Left renal pelvis (tissue), 4 donors: ENCODE measurements around the gene ENTR1. TPM values are rescaled to one million over a fixed set of nuclear protein-coding genes. Genes with fewer than 3 reads are reported as not detected.
"Not testable (repeated sequence)": the region's sequence is repeated elsewhere in the genome, so short reads cannot be mapped to it uniquely, and the experiment has no call there.

ENCODE experiments used
- DNase-seq, 4 donors: peaks; one replicate each; pipeline ENCODE4 v3.0.0-alpha.2; 2013; ENCODE audit warnings: low read depth in 4 of 4, low spot score in 3 of 4
- polyA plus RNA-seq, 4 donors: library from polyadenylated mRNA; unstranded; fragments of 120-200 nt; gene quantifications; one replicate each; pipeline ENCODE4 v1.2.1, GENCODE V29; 2013; ENCODE audit not compliant: insufficient read length in 4 of 4

The ENTR1 gene
- polyA plus RNA-seq, 4 donors = 42.1 to 61.4 (median 46.4) TPM

DNA sequence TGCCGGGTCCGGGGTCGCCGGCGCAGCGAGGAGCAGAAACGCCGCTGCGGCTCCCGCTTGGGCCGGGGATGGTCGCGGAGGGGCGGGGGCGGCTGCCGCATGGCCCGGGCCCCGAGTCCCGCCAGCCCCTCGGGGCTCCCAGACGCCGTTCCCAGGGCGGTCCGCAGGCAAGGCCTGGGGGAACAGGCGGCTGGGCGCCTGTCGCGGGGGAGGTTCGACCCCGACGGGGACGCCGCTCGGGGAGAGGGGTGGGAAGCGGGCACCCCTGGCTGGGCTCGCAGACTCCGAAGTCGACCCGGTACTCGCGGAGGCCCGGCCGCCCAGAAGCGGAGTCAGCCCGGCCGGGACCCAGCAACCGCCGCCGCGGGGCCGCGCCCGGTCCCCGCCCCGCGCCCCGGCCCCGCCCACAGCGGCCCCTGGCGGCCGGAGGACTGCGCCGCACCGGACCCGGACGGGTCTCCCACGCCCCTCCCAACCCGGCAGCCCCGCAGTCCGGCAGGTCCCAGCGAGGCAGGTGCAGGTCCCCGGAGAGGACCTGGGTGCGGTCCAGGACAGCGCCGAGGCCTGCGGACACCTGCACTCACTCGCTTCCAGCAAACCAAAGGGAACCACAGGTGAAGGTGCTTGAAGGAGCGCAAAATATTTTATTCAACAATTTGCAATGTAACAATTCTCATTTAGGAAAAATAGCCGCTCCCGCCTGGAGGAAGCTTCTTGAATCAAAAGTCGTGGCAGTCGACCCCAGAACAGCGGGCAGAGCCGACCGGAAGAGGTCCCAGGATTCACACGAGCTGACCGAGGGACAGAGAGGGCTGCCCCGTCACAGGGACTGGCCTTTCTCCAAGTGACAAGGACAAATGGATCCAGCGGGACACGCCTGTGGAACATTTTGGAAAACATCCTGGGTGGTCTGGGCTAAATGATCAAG, 29.3 kb upstream of the ENTR1 start, which contains the start of gene INPP5E:
Gene INPP5E, minus strand, starts transcription at position 365 of the 928 bp plus-strand sequence. CDS start 426 bp downstream, outside the sequence.
- DNase-seq = peak; percentile 19 to 57 (median 47)

DNA sequence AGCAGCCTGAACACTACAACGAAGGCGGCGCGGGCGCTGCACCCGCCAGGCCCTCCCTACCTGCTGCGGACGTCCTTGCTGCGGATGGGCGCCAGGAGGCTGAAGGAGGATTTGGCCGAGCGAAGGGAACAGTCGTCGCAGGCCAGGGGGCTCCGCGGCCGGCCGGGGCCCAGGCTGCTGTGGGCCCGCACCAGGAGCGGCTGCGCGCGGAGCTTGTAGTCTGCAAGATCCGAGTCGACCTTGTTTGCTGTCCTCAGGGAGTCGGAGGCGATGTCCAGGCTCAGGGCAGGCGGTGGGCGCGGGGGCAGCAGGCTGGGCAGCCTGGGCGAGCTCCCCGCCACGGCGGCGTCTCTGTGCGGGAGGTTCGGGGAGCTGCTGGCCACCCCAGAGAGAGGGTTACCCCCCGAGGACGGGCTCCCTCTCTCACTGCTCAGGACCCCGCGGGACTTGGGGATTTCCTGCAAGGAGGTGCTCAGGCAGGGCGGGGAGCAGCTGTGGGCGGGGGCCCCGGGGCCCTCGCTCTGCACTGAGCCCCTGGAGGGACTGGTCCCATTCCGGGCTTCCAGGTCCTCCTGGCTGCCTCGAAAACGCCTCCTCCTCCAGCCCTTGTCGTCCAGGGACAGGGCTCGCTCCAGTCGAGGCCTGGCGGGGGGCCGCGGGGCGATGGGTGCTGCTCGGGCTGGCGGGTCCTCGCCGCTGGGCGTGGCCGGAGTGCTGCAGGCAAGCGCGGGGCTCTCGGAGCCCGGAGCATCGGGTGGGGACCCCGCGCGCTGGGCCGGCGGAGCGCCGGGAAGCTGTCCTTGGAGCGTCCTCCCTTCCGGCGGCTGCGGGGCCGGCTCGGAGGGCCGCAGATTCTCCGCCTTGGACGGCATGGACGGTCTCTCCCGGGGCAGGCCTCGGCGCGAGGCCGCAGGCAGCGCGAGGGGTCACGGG, 28.4 kb upstream of the ENTR1 start:
- no peak for DNase-seq

DNA sequence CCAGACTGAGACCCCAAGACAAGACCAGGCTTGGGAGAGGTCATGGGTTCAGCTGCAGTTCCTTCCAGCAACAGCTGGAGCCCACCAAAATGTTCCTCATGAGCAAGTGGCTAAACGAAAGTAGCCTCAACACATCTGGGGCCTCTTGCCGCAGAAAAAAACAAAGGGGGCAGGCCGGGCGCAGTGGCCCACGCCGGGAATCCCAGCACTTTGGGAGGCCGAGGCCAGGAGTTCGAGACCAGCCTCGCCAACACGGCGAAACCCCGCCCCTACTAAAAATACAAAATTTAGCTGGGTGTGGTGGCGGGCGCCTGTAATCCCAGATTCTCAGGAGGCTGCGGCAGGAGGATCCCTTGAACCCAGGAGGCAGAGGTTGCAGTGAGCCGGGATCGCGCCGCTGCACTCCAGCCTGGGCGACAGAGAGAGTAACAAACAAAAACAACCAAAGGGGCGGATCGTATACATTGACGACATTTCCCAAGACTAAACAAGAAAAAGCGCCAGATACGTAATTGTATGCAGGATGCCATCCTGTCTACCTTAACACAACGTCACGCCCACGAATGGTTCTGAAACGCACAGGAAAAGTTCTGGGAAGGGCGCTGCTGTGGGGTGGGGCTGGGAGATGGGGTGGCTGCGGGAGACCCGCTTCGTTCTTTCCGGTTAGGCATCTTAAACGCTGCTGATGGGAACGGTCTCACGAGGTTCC, 27.6 kb upstream of the ENTR1 start:
- DNase-seq = no peak

DNA sequence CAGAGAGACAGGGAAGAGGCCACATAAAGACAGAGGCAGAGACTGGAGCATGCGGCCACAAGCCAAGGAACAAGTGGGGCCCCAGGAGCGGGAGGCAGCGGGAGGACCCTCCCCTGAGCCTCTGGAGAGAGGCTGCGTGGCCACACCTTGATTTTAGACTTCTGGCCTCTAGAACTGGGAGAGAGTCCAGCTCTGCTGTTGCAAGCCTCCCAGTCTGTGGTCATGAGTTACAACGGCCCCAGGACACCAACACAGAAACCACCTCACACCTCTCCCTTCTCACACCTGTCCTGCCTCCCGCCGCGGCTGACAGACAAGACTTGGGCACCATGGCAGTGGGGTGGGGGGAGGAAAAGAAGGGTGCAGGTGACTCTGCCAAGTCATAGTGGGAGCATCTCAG, 27.0 kb upstream of the ENTR1 start:
- no peak for DNase-seq

DNA sequence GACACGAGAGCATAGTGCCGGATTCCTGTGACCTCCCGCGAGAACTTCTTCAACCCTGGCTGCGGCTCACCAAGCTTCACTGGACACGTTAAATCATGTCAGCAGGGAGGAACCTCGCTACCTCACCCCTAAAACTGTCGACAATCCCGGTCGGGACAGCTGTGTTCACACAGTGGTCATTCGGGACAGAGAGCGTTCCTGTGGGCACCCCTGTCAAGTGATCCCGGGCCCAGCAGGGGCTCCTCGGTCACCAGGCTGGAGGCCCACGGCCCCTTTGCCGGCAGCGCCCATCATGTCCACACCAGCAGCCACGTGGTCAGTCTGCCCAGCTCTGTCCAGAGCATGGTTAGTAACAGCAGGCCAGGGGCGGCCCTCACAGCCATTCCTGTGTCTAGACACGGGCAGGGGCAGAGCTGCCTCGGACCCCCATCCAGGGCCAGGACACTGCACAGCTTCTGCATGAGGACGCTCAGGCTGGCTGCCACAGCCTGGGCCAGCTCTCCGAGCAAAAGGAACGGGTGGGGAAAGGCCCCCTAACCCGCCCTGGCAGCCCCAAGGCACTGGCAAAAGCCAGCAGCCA, 25.7 kb upstream of the ENTR1 start:
- DNase-seq = no peak

DNA sequence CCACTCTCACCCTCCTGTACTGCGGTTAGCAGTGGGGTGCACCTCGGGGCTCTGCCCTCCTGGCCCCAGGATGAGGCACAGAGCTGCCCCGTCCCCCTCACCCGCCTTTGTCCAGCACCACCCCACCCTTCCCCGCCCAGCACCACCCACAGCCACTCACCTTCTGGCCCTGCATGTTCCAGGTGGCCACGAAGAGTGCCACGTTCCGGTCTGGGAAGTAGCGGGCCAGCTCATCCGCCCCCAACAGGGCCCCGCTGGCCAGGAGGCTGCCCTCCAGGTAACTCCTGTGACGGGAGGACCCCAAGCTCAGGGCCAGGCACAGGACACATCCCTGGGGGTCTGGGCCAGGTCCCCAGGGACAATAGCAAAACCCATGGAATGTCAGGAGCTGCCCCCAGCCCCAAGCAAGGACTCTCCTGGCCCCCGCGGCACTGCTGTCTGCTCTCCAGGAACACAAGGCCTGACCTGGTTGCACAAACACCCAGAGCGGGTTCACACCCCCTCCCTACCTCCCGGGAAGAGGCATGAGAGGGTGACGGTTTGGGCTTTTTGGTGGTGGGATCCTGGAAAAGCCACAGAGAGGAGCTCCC, 24.3 kb upstream of the ENTR1 start:
- DNase-seq = no peak

DNA sequence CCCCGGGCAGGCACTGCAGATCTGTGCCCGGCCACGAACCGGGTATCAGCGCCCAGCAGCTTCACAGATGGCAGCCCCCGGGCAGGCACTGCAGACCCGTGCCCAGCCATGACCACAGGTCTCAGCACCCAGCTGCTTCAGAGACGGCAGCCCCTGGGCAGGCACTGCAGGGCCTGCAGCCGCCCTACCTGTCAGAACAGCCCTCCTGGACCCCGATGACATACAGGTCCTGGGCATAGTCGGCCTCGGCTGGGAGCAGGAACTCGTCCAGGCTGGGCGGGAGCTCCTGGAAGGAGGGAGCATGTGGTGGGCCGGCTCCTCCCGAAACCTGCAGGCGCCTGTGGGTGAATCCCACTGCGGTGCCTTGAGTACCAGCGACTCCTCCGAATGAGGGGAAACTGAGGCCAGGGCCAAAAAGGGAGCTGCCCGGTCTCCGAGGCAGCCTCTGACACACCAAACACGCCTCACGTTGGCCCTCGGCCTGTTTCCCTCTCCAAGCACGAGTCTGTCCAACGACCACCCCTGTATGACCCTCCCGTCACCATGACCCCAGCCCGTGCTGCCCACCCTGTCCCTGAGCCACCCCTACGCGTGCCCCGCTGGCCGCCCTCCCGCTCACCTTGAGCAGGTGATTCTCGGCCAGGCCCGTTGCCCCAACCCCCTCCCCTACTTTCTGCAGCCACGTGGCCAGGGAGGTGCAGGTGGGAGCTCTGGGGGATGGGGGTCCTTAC, 23.6 kb upstream of the ENTR1 start:
- DNase-seq = no peak

DNA sequence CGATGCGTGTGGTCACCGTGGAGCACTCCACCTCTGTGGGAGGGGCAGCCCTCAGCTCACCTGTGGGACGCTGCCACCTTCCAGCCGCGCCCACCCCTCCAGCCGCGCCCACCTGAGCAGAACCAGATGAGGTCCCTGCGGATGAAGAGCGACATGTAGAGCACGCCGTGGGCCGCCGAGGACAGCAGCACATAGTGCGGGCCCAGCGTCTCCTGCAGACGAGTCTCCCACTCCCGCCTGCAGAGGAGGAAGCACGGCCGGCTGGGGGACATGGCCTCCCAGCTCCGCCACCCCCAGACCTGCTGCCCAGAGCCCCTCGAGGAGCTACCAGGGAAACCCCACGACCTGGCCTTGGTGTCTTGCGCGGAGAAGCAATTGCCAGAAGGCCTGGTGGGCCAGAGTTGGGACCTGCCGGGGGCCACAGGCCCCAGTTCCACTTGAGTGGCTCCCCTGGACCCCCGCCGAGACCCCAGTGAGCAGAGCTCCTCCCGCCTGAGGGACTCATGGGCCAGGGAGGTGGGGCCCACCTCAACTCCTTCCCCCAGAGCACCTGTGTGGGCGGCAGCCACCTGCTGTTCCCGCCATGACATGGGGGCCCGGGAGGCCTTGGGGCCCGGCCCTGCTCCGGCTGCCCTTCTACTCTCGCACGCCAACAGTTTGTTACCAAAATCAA, 22.8 kb upstream of the ENTR1 start:
- no peak for DNase-seq

DNA sequence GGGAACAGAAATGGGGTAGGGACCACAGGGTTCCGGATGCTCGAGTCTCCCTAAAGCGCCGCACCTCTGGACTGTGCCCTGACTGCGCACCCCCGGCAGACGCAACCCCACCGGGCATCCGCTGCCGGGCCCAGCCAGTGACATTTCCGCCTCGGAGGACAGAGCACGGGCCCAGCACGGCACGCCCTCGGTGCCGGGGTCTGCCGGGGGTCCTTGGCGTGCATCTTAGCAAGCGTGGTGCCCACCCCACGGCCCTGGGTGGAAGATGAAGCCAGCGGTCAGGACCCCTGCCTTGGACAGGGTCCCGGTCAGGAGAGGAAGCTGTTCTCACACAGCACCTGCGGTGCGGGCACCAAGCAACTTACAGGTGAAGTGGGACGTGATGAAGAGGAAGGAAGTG, 22.2 kb upstream of the ENTR1 start:
- no peak for DNase-seq

DNA sequence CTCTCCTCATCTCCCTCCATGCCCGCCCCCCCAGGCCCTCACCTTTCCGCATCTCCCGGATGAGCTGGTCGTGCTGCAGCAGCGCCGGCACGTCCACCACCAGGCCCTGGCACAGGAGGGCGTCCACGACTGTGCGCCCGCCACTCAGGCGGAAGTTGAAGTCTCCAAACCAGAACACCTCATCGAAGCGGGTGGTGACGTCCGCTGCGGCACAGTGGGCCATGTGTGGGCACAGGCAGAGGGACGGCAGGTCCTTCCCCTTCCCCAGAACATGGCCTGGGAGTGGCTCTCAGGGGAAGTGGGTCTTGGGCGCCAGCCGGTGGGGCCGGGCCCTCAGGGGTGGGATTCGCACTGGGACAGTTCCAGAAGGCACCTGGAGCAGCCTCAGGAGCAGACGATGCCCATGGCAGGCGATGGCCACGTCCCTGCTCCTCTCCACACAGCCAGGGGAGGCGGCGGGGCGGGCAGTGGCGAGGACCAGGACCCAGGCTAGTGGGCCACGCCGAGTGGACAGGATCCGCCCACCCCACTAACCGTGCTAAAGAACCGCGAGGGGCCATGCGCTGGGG, 21.5 kb upstream of the ENTR1 start:
- DNase-seq = no peak

DNA sequence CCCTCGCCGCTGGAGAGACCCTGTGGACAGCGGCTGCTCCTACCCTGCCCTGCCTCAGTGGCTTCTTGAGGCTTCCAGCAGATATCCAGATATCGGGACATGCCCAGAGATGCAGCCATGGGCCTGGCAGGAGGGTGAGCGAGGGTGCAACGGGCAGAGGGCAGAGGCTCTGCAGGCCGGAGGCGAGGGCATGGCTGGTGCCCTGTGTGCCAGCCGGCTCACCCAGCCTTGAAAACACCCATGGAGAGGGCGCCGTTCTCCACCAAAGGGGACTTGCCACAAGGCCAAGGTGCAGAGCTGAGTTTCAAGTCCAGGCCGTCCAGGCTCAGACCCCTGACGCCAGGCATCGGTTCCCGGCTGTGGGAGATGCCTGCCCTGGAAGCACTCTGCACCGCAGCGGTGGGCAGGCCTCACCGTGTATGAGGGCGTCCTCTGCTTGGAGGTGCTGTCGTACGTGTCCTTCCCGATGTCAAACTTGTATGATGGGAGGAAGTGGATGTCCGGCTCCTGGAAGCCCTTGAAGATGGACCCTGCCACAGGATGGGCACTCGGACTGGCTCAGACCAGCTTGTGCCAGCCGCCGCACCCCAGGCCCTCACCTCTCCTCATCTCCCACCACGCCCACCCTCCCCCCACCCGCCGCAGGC, 20.3 kb upstream of the ENTR1 start:
- no peak for DNase-seq

DNA sequence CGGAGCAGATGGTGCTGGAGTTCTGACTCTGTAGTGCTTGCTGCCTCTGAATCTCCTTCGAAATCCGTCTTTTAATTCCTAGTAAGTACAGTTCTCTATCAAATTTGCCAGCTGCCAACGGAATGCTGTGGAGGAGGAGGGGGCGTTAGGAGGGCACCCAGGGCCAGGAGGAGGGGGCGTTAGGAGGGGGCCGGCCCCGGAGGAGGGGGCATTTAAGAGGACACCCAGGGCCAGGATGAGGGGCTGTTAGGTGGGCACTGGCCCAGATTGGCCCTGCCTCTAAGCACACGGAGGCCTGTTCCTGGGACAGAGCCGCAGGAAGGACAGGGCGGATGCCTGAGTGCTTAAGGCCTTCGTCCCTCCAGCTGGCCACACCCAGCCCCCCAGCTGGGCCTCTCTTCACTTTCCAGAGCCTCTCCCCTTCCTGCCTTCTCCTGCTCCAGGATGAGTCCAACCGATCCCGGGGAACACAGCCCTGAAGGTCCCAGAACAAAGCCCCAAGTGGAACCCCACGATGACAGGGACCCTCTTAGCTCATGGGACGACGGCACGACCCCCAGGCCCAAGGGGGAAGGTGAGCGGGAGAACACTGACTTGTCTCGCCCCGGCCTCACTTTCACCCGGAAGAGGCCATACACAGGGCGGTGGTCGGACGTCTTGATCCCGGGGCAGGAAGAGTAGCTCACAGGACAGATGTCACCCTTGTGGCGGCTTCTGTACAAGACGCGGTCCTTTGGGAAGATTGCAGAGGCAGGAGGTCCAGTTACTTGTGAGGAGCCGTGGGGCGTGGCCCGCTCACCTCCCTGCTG, 19.5 kb upstream of the ENTR1 start:
- no peak for DNase-seq

DNA sequence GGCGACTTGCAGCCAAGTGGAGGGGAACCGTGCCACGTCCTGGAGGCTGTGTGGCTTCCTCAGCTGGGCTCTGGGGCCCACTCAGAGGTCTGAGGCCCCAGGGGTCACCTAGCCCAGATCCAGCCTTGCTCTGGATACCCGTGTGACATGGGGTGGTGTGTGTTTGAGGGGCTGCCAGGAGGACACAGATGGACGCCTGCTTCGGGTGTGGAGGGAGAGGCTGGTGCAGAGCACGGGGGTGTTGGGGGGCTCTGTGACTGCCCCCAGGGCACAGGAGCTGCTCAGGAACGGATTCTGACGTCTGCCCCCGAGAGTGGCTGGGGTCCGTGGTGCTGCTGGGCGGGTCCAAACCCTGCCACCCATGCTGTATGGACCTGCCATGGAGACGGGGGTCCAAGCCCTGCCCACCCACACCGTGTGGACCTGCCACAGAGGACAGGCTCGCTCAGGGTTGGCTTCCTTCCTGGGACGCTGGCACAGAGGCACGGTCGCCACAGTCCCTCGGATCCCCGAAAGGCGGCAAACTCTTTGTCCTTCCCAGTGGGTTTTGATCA, 18.7 kb upstream of the ENTR1 start:
- no peak for DNase-seq

DNA sequence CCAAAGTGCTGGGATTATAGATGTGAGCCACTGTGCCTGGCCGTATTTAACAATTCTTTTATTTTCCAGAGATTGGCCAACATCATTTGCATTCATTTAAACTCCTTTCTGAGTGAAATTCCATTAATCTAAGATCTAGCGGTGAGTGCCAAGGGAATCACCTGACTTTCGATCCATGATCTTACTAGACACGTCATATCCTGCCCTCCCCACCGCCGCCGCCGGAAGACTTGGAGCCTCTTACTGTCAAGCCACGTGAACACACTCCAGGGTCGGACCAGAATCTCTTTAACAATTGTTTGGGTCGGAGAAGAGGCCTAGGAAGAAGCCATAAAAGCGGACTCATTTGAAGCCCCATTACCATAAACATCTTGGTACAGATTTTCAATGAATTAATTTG, 16.4 kb upstream of the ENTR1 start:
- DNase-seq = no peak

DNA sequence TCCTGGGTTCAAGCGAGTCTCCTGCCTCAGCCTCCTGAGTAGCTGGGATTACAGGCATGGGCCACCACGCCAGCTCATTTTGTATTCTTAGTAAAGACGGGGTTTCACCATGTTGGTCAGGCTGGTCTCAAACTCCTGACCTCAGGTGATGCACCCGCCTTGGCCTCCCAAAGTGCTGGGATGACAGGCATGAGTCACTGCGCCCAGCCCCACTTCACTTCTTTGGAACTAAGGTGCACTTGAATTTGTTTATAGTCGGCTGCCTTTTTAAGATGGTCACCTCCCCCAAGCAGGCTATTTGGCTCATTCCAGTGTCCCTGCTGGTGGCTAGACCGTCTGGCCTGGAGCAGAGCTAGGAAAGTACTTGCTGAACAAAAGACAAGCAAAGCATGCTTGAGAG, 15.0 kb upstream of the ENTR1 start:
- DNase-seq = not testable (repeated sequence)

DNA sequence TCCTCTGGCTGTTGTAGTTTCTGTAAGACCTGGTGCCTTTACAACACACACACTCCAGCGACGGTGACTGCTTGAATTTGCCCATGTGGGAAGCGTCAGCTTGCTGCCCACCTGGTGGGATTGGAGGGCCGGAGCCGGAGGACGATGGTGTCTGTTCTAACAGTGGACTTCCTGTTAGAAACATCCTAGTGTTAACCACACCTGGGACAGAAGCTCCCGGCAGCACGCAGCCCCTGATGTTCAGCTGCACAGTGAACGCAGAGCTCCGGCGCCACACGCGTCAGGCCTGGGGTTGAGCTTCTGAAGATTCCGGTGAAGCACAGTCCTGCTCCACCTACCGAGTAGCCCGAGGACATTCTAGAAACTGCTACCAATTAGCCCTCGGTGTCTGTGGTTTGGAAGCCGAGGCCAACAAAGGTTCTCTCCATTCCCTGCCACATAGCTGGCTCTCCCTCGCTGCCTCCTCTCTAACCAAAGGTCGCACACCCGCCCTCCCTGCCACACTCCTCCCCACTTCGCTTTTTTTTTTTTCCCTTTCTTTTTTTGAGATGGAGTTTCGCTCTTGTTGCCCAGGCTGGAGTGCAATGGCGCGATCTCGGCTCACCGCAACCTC, 14.4 kb upstream of the ENTR1 start:
- DNase-seq = no peak
